GM12872 (cell line): Measurements from ENCODE around the gene ASAP3.

Source experiments
- CTCF ChIP-seq: IDR thresholded peaks from 3 replicates; pipeline ENCODE4 v1.5.1; 2011; ENCODE audit warnings: low read depth, mild to moderate bottlenecking, low read length, moderate library complexity; ENCODE audit not compliant: insufficient read depth

The ASAP3 gene

GRCh38 chr1:23400324-23401114 is 83.5 kb downstream of the ASAP3 start:
- no peak for TF ChIP-seq CTCF

GRCh38 chr1:23399229-23399628 is 84.8 kb downstream of the ASAP3 start:
- TF ChIP-seq CTCF: no peak

- no peak for TF ChIP-seq CTCF
Observed at GRCh38 chr1:23397908-23398307, 86.1 kb downstream of the ASAP3 start.

GRCh38 chr1:23396380-23396779 is 87.6 kb downstream of the ASAP3 start:
- TF ChIP-seq CTCF: no peak

GRCh38 chr1:23395849-23396248 is 88.1 kb downstream of the ASAP3 start:
- TF ChIP-seq CTCF: no peak

GRCh38 chr1:23395154-23395724 is 88.7 kb downstream of the ASAP3 start:
- TF ChIP-seq CTCF: no peak

GRCh38 chr1:23394684-23395083 is 89.3 kb downstream of the ASAP3 start:
- no peak for TF ChIP-seq CTCF
